ENCODE results near the gene ST8SIA3. TPM values are rescaled to one million over a fixed set of nuclear protein-coding genes. Genes with fewer than 3 reads are reported as not detected.

The ST8SIA3 gene
- total RNA-seq, 2 donors from 2014 or later = not detected

DNA sequence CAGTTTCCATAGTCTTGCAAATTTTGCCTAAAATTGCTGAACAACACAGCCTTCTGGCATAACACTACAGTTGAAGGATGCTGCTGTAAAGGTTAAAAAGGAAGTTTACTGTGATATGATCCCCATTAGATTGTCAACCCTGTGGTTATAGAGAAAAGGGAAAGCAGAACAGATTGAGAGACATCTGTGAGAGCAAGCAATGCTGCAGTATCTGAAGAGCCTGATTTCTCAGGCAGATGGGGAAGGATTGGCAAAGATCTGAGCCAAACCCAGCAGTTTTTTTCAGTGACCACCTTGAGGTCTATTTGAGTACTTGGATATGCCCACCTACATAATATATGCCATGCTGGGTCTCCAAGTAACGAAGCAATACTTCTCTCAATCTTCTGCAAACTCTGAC lies 8.5 kb upstream of the ST8SIA3 start:
- Mint-ChIP-seq H3K27ac (no peak overlapping the region), H3K4me1 (no peaks in the 10 kb centered on the region), H3K36me3 (ENCODE audit: low read depth) (no peaks in the 10 kb centered on the region), H3K27me3 (peaks cover 13% of the 10 kb centered on the region), H3K4me3 (no peak overlapping the region)
- ATAC-seq = no peak
- H3K9me3 ChIP-seq (ENCODE audit: control insufficient read depth, low read length, poor library complexity, severe bottlenecking) = no peaks in the 10 kb centered on the region
- DNase-seq = no peak

DNA sequence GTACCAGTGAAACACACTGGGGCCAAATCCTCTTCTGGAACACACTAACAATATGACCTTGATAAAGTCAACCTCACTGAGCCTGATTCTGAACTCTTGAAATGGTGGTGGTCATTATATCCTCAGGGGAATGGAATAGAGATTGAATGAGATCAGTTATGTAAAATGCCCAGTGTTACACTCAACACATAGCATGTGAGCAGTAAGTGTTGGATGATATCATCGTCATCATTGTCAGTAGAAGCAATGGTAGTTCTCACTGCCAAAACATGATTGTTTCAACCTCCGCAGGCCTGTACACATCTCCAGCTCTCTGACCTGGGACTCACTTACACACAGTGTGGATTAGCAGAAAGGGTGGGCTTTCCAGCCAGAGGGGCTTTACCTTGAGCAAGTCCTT lies 5.5 kb upstream of the ST8SIA3 start:
- Mint-ChIP-seq H3K27ac (no peak overlapping the region), H3K36me3 (ENCODE audit: low read depth) (no peaks in the 10 kb centered on the region), H3K4me3 (no peak overlapping the region), H3K4me1 (no peaks in the 10 kb centered on the region), H3K27me3 (peaks cover 24% of the 10 kb centered on the region)
- DNase-seq = no peak
- no peak for ATAC-seq
- no peaks in the 10 kb centered on the region for H3K9me3 ChIP-seq (ENCODE audit: control insufficient read depth, low read length, poor library complexity, severe bottlenecking)

GRCh38 chr18:57347784-57348183 lies 4.6 kb upstream of the ST8SIA3 start:
- H3K9me3 ChIP-seq (ENCODE audit: control insufficient read depth, low read length, poor library complexity, severe bottlenecking) = no peaks in the 10 kb centered on the region
- H3K4me1 Mint-ChIP-seq = no peaks in the 10 kb centered on the region
- ATAC-seq = no peak

DNA sequence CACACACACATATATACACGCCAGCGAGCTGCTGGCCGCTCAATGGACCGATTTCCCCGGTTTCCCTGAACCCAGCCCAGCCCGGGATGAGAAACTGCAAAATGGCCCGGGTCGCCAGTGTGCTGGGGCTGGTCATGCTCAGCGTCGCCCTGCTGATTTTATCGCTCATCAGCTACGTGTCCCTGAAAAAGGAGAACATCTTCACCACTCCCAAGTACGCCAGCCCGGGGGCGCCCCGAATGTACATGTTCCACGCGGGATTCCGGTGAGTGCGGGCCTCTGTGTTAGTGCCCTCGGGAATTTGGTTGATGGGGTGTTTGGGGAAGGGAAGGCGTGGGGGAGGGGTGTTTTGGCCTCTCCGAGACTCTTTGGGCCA lies 392 bp downstream of the ST8SIA3 start:
- no peak for ATAC-seq
- Mint-ChIP-seq H3K4me3 (no peak overlapping the region), H3K27me3 (peaks cover 52% of the 10 kb centered on the region)

More at GRCh38 chr18:57347784-57348183, 4.6 kb upstream of the ST8SIA3 start:
- Mint-ChIP-seq H3K36me3 (ENCODE audit: low read depth) (peaks cover 3% of the 10 kb centered on the region), H3K4me3 (no peak overlapping the region), H3K27me3 (peaks cover 27% of the 10 kb centered on the region), H3K27ac (no peak overlapping the region)
- no peak for DNase-seq

GRCh38 chr18:57353137-57353939 lies 981 bp downstream of the ST8SIA3 start:
- H3K9me3 ChIP-seq (ENCODE audit: control insufficient read depth, low read length, poor library complexity, severe bottlenecking) = no peaks in the 10 kb centered on the region
- Mint-ChIP-seq H3K27ac (no peak overlapping the region), H3K36me3 (ENCODE audit: low read depth) (peaks cover 3% of the 10 kb centered on the region), H3K4me1 (no peaks in the 10 kb centered on the region), H3K27me3 (peaks cover 54% of the 10 kb centered on the region), H3K4me3 (no peak overlapping the region)
- ATAC-seq (no peak), DNase-seq (no peak)

More for the DNA sequence above, 392 bp downstream of the ST8SIA3 start:
- Mint-ChIP-seq H3K36me3 (ENCODE audit: low read depth) (peaks cover 3% of the 10 kb centered on the region), H3K27ac (no peak overlapping the region), H3K4me1 (no peaks in the 10 kb centered on the region)
- DNase-seq = no peak
- no peaks in the 10 kb centered on the region for H3K9me3 ChIP-seq (ENCODE audit: control insufficient read depth, low read length, poor library complexity, severe bottlenecking)

DNA sequence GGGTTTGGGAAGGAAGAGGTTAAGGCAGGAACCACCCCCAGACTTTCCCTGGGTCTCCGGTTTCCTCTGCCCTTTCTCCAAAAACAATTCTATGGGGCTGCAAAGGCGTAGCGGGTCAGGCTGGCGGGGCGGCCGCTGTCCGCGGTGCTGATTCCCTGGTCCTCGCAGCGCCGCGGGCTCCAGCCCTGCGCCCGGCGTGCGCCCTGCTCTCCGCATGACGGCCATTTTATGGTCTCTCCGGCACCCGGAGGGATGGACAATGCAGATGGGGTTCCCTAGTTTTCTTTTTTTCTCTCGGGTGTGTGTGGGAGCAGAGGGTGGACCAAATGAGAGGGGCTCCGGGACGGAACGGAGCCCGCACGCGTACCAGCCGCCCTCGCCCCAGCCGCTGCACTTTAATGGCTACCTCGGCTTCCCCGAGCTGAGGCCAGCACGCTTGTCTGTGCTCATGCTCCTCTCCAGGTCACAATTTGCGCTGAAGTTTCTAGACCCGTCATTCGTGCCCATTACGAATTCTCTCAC lies 1.6 kb downstream of the ST8SIA3 start:
- H3K9me3 ChIP-seq (ENCODE audit: control insufficient read depth, low read length, poor library complexity, severe bottlenecking) = no peaks in the 10 kb centered on the region
- H3K36me3 Mint-ChIP-seq (ENCODE audit: low read depth) = peaks cover 3% of the 10 kb centered on the region
- H3K27me3 Mint-ChIP-seq = peaks cover 60% of the 10 kb centered on the region
- no peak overlapping the region for H3K4me3 Mint-ChIP-seq
- H3K27ac Mint-ChIP-seq = no peak overlapping the region
- ATAC-seq = no peak
- no peaks in the 10 kb centered on the region for H3K4me1 Mint-ChIP-seq
- no peak for DNase-seq

DNA sequence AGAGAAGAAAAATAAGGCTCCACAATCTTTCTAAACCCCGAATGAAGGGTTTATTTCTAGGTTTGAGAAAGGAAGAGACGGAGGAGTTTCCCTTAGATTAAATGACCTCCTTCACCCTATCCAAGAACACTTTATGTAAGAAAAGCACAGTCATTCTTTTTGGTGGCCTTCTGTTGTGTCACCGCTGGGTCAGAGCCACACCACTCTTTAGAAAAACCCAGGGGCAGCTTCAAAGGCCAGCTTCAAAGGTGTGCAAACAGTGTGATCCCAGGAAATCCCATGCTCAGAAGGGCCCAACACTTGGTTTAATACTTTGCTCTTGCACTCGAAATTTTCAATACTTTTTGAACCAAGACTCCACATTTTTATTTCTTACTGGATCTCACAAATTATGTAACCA lies 7.1 kb downstream of the ST8SIA3 start:
- H3K9me3 ChIP-seq (ENCODE audit: control insufficient read depth, low read length, poor library complexity, severe bottlenecking) = no peaks in the 10 kb centered on the region
- Mint-ChIP-seq H3K27ac (no peak overlapping the region), H3K4me1 (no peaks in the 10 kb centered on the region), H3K4me3 (no peak overlapping the region), H3K36me3 (ENCODE audit: low read depth) (no peaks in the 10 kb centered on the region), H3K27me3 (peaks cover 45% of the 10 kb centered on the region)
- no peak for ATAC-seq
- DNase-seq = no peak

DNA sequence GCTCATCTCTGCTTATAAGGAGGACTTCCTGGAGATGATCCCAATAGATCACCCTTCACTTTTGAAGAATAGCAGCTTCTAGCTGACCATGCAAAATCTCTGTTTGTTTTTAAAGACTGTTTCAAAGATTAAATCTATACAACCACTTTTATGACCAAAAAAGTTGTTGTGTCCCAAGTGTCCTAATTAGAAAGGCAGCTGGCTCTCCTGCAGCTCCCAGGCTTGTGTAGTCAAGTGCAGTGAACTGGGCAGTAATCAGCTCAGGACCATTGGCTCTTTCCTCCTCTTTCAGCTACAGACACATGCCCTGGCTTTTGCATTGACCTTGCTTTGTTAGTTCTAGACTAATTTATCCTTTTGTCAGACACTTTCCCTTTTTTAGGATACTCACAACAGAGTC lies 10.4 kb downstream of the ST8SIA3 start:
- H3K27me3 Mint-ChIP-seq = peaks cover 29% of the 10 kb centered on the region
- no peaks in the 10 kb centered on the region for H3K36me3 Mint-ChIP-seq (ENCODE audit: low read depth)
- no peaks in the 10 kb centered on the region for H3K9me3 ChIP-seq (ENCODE audit: control insufficient read depth, low read length, poor library complexity, severe bottlenecking)
- no peak overlapping the region for H3K27ac Mint-ChIP-seq
- ATAC-seq = no peak
- H3K4me3 Mint-ChIP-seq = no peak overlapping the region
- no peaks in the 10 kb centered on the region for H3K4me1 Mint-ChIP-seq
- DNase-seq = no peak

DNA sequence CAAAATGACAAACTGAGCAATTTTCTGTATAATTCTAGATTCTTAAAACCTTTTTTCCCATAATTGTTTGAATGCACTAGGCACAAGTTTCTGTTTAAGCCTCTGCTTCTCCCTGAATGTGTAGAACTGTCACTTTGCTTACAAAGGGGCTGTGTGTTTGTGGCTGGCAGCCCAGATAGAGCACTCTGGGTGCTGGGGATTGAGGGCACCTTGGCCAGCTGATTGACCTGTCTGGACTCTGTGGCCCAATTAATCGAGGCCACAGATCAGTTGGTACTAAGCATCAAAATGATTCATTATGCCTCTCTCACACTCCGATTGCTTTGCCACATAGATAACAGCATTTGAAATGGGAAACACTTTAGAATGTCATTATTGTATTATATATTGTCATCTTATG lies 12.1 kb downstream of the ST8SIA3 start:
- ATAC-seq (no peak), DNase-seq (no peak)
- H3K9me3 ChIP-seq (ENCODE audit: control insufficient read depth, low read length, poor library complexity, severe bottlenecking) = no peaks in the 10 kb centered on the region
- no peaks in the 10 kb centered on the region for H3K36me3 Mint-ChIP-seq (ENCODE audit: low read depth)
- no peaks in the 10 kb centered on the region for H3K4me1 Mint-ChIP-seq
- H3K27me3 Mint-ChIP-seq = peaks cover 20% of the 10 kb centered on the region
- no peak overlapping the region for H3K4me3 Mint-ChIP-seq
- H3K27ac Mint-ChIP-seq = no peak overlapping the region

- no peak for ATAC-seq
- no peak for DNase-seq
- peaks cover 6% of the 10 kb centered on the region for H3K27me3 Mint-ChIP-seq
- no peak overlapping the region for H3K4me3 Mint-ChIP-seq
- H3K27ac Mint-ChIP-seq = no peak overlapping the region
- H3K36me3 Mint-ChIP-seq (ENCODE audit: low read depth) = no peaks in the 10 kb centered on the region
- no peaks in the 10 kb centered on the region for H3K4me1 Mint-ChIP-seq
- no peaks in the 10 kb centered on the region for H3K9me3 ChIP-seq (ENCODE audit: control insufficient read depth, low read length, poor library complexity, severe bottlenecking)
Observed at GRCh38 chr18:57366528-57367081, 14.2 kb downstream of the ST8SIA3 start.

DNA sequence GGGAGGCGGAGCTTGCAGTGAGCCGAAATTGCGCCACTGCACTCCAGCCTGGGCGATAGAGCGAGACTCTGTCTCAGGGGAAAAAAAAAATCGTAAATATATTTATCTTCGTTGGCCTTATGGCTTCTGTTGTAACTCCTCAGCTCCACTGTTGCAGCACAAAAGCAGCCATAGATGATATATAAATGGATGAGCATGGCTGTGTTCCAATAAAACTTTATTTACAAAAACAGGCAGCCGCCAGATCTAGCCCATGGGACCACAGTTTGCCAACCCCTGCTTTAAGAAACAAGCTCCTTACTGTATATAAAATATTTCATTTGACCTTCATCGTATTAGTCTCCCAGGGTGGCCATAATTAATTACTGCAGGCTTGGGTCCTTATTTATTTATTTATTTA lies 20.1 kb downstream of the ST8SIA3 start:
- peaks cover 8% of the 10 kb centered on the region for H3K27me3 Mint-ChIP-seq
- H3K9me3 ChIP-seq (ENCODE audit: control insufficient read depth, low read length, poor library complexity, severe bottlenecking) = no peaks in the 10 kb centered on the region
- no peaks in the 10 kb centered on the region for H3K4me1 Mint-ChIP-seq
- no peak for DNase-seq
- ATAC-seq = no peak
- H3K4me3 Mint-ChIP-seq = no peak overlapping the region
- H3K36me3 Mint-ChIP-seq (ENCODE audit: low read depth) = no peaks in the 10 kb centered on the region
- H3K27ac Mint-ChIP-seq = no peak overlapping the region

DNA sequence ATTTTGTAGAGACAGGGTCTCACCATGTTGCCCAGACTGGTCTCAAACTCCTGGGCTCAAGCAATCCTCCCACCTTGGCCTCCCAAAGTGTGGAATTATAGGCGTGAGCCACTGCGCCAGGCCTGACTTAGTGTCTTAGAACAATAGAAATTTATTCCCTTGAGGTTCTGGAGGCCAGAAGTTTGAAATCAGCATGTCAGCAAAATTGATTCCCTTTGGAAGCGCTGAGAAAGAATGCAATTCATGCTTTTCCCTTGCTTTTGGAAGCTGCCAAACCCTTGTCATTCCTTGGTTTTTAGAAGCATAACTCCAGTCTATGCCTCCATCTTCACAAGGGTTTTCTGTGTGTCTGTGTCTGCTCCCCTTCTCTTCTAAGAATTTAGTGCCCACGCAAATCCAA lies 20.7 kb downstream of the ST8SIA3 start:
- ATAC-seq (no peak), DNase-seq (no peak)
- Mint-ChIP-seq H3K36me3 (ENCODE audit: low read depth) (no peaks in the 10 kb centered on the region), H3K27ac (no peak overlapping the region), H3K4me1 (no peaks in the 10 kb centered on the region), H3K27me3 (peaks cover 12% of the 10 kb centered on the region), H3K4me3 (no peak overlapping the region)
- no peaks in the 10 kb centered on the region for H3K9me3 ChIP-seq (ENCODE audit: control insufficient read depth, low read length, poor library complexity, severe bottlenecking)

GRCh38 chr18:57376503-57376902 lies 24.1 kb downstream of the ST8SIA3 start:
- peaks cover 12% of the 10 kb centered on the region for H3K27me3 Mint-ChIP-seq
- H3K4me1 Mint-ChIP-seq = no peaks in the 10 kb centered on the region
- no peak overlapping the region for H3K4me3 Mint-ChIP-seq
- no peak for DNase-seq
- no peaks in the 10 kb centered on the region for H3K36me3 Mint-ChIP-seq (ENCODE audit: low read depth)
- no peak for ATAC-seq
- no peaks in the 10 kb centered on the region for H3K9me3 ChIP-seq (ENCODE audit: control insufficient read depth, low read length, poor library complexity, severe bottlenecking)
- H3K27ac Mint-ChIP-seq = no peak overlapping the region

GRCh38 chr18:57389271-57389670 lies 36.9 kb downstream of the ST8SIA3 start:
- peaks cover 6% of the 10 kb centered on the region for H3K27me3 Mint-ChIP-seq
- H3K27ac Mint-ChIP-seq = no peak overlapping the region
- no peak overlapping the region for H3K4me3 Mint-ChIP-seq
- no peaks in the 10 kb centered on the region for H3K9me3 ChIP-seq (ENCODE audit: control insufficient read depth, low read length, poor library complexity, severe bottlenecking)
- peaks cover 2% of the 10 kb centered on the region for H3K36me3 Mint-ChIP-seq (ENCODE audit: low read depth)
- DNase-seq (no peak), ATAC-seq (no peak)
- H3K4me1 Mint-ChIP-seq = no peaks in the 10 kb centered on the region
